Gastroesophageal sphincter (tissue), 3 donors: ENCODE results near the gene FTSJ1.
"Not testable (repeated sequence)": the region's sequence is repeated elsewhere in the genome, so short reads cannot be mapped to it uniquely, and the experiment has no call there.

ENCODE experiments used
- POLR2A ChIP-seq, 2 donors: fragments of 450-650 bp; IDR thresholded peaks; one replicate each; pipeline ENCODE4 v1.6.1; 2017; ENCODE audit warnings: antibody characterized with exemption in 2 of 2, mild to moderate bottlenecking in 2 of 2, moderate library complexity in 1 of 2
- POLR2AphosphoS5 ChIP-seq: sonication (generic); formaldehyde crosslinking; IDR thresholded peaks from one replicate; pipeline ENCODE4 v1.6.1; 2017; ENCODE audit warnings: antibody characterized with exemption
- TF ChIP-seq, protein P1 (sequence below), 4 experiments: fragments of 200-600 bp in 2 of 4; fragments of 450-650 bp in 2 of 4; sonication (generic) in 1 of 4; IDR thresholded peaks; one replicate each; pipeline ENCODE4 v1.5.1; 2017 to 2019; ENCODE audit warnings: antibody characterized with exemption in 4 of 4, mild to moderate bottlenecking in 2 of 4, moderate library complexity in 2 of 4

DNA sequence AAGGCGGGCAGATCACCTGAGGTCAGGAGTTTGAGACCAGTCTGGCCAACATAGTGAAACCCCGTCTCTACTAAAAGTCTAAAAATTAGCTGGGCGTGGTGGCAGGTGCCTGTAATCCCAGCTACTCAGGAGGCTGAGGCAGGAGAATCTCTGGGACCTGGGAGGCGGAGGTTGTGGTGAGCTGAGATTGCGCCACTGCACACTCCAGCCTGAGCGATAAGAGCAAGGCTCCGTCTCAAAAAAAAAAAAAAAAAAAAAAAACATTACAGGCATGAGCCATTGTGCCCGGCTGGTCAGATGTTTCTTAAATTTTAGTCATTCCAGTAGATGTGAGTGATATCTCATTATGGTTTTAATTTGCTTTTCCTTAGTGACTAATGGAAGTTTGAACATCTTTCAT lies 49.9 kb downstream of the FTSJ1 start:
- TF ChIP-seq, protein P1, sequence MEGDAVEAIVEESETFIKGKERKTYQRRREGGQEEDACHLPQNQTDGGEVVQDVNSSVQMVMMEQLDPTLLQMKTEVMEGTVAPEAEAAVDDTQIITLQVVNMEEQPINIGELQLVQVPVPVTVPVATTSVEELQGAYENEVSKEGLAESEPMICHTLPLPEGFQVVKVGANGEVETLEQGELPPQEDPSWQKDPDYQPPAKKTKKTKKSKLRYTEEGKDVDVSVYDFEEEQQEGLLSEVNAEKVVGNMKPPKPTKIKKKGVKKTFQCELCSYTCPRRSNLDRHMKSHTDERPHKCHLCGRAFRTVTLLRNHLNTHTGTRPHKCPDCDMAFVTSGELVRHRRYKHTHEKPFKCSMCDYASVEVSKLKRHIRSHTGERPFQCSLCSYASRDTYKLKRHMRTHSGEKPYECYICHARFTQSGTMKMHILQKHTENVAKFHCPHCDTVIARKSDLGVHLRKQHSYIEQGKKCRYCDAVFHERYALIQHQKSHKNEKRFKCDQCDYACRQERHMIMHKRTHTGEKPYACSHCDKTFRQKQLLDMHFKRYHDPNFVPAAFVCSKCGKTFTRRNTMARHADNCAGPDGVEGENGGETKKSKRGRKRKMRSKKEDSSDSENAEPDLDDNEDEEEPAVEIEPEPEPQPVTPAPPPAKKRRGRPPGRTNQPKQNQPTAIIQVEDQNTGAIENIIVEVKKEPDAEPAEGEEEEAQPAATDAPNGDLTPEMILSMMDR (IDR thresholded peaks at IDR 0.05): not testable (repeated sequence)
- TF ChIP-seq POLR2A (IDR thresholded peaks at IDR 0.05); POLR2AphosphoS5: not testable (repeated sequence)
